NB4 (cell line): ENCODE results near the gene TRIM3.

Source experiments
- DNase-seq: peaks from one replicate; pipeline ENCODE4 v3.0.0; 2010; ENCODE audit warnings: low read depth
- H3K4me3 ChIP-seq: one replicate; pipeline ENCODE4 v1.5.1; 2011; ENCODE audit warnings: mild to moderate bottlenecking, low read depth, low read length, moderate library complexity
- CTCF ChIP-seq: IDR thresholded peaks from one replicate; pipeline ENCODE4 v1.5.1; 2012; ENCODE audit warnings: low read depth, low read length
- MAX ChIP-seq: IDR thresholded peaks from 2 replicates; pipeline ENCODE4 v1.6.1; 2011; ENCODE audit warnings: low read depth, low read length
- MYC ChIP-seq: IDR thresholded peaks from 2 replicates; pipeline ENCODE4 v1.6.1; 2011; ENCODE audit warnings: low read depth, low read length
- POLR2A ChIP-seq: IDR thresholded peaks from 2 replicates; pipeline ENCODE4 v1.6.1; 2011; ENCODE audit warnings: mild to moderate bottlenecking; ENCODE audit not compliant: insufficient read length; ENCODE audit errors: extremely low read depth

TRIM3 gene

GRCh38 chr11:6489306-6489705 is 15.6 kb upstream of the TRIM3 start:
- TF ChIP-seq CTCF: no peak
- no peak for TF ChIP-seq MAX
- TF ChIP-seq POLR2A: no peak
- no peak for TF ChIP-seq MYC
- DNase-seq: no peak
- no peak overlapping the region for H3K4me3 ChIP-seq

- no peak for DNase-seq
- no peak for TF ChIP-seq MYC
- no peak for TF ChIP-seq MAX
- no peak for TF ChIP-seq CTCF
- TF ChIP-seq POLR2A: no peak
- H3K4me3 ChIP-seq: no peak overlapping the region
These were observed 15.1 kb upstream of the TRIM3 start for GRCh38 chr11:6488821-6489220.

- DNase-seq: no peak
- TF ChIP-seq MYC (no peak), POLR2A (no peak)
- H3K4me3 ChIP-seq: no peak overlapping the region
These were observed 14.6 kb upstream of the TRIM3 start for GRCh38 chr11:6488342-6488741.

- no peak for TF ChIP-seq MAX
- TF ChIP-seq POLR2A: no peak
- no peak for TF ChIP-seq CTCF
- TF ChIP-seq MYC: no peak
- H3K4me3 ChIP-seq: no peak overlapping the region
- DNase-seq: no peak
These were observed 13.2 kb upstream of the TRIM3 start for GRCh38 chr11:6486938-6487337.

- no peak for TF ChIP-seq MYC
- no peak for DNase-seq
- no peak overlapping the region for H3K4me3 ChIP-seq
These were observed 12.5 kb upstream of the TRIM3 start for GRCh38 chr11:6486256-6486655.

- no peak overlapping the region for H3K4me3 ChIP-seq
- no peak for DNase-seq
- no peak for TF ChIP-seq CTCF
- TF ChIP-seq MAX: no peak
- no peak for TF ChIP-seq MYC
- TF ChIP-seq POLR2A: no peak
These were observed 11.9 kb upstream of the TRIM3 start for GRCh38 chr11:6485661-6486060.

- TF ChIP-seq CTCF (no peak), MAX (no peak), POLR2A (no peak), MYC (no peak)
- peak overlapping the region; percentile 99 for H3K4me3 ChIP-seq
- no peak for DNase-seq
These were observed 9.3 kb upstream of the TRIM3 start for GRCh38 chr11:6483015-6483414.
